ENCODE measurements around the gene MYBPC1. TPM values are rescaled to one million over a fixed set of nuclear protein-coding genes. Genes with fewer than 3 reads are reported as not detected.
"Not testable (repeated sequence)": the region's sequence is repeated elsewhere in the genome, so short reads cannot be mapped to it uniquely, and the experiment has no call there.

MYBPC1 gene
- total RNA-seq, 1 experiment from 2014 or later, result not detected

DNA sequence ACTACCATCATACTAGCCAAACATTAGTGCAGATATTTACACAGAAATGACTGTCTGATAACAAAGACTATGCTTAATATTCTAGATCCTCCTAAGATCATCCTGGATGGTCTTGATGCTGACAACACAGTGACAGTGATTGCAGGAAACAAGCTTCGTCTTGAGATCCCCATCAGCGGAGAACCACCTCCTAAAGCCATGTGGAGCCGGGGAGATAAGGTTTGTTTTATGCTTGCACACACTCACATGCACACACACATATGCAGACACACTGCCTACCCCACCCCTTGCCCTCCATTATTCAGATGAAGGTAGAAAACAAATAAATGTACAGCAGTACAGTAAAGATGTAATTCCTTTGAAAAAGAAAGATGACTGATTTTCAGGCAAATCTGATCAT, 58.3 kb downstream of the MYBPC1 start:
- Histone ChIP-seq H3K4me1 (ENCODE audit: low read length) (no peaks in the 10 kb centered on the region), H3K4me3 (ENCODE audit: low read length) (no peak overlapping the region), H2AFZ (ENCODE audit: low read length) (no peak overlapping the region), H3K9ac (ENCODE audit: low read length) (no peak overlapping the region), H3K27me3 (ENCODE audit: low read length) (no peaks in the 10 kb centered on the region), H3K79me2 (ENCODE audit: low read length) (no peaks in the 10 kb centered on the region), H4K20me1 (ENCODE audit: insufficient read depth, low read depth, low read length) (no peaks in the 10 kb centered on the region), H3K4me2 (ENCODE audit: low read depth, low read length, poor library complexity, severe bottlenecking) (no peak overlapping the region), H3K27ac (ENCODE audit: low read length) (no peak overlapping the region), H3K9me3 (ENCODE audit: low read length) (no peaks in the 10 kb centered on the region), H3K36me3 (ENCODE audit: insufficient read depth, low read length) (no peaks in the 10 kb centered on the region), H3K9me2 (replicated peaks; ENCODE audit: insufficient read depth, low read length) (no peaks in the 10 kb centered on the region)
- DNase-seq, result no peak

DNA sequence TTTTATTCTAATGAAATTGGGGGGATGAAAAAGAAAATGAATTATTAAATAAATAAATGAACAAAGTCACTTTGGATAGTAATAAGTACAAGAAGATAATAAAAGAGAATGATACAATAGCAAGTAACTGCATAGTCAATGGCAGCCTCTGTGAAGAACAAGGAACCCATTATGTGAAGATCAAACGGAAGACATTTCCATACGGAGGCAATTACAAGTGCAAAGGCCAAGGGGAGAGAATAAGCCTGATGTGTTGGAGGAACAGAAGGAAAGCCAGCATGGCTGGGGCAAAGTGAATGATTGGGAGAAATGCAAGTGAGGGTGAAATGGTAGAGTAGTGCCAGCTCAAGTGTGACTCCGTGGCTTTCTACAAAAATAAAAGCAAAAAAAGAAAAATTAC, 58.7 kb downstream of the MYBPC1 start:
- Histone ChIP-seq H4K20me1 (ENCODE audit: insufficient read depth, low read depth, low read length) (no peaks in the 10 kb centered on the region), H3K36me3 (ENCODE audit: insufficient read depth, low read length) (no peaks in the 10 kb centered on the region), H3K4me1 (ENCODE audit: low read length) (no peaks in the 10 kb centered on the region), H3K4me2 (ENCODE audit: low read depth, low read length, poor library complexity, severe bottlenecking) (no peak overlapping the region), H3K27me3 (ENCODE audit: low read length) (no peaks in the 10 kb centered on the region), H3K79me2 (ENCODE audit: low read length) (no peaks in the 10 kb centered on the region), H2AFZ (ENCODE audit: low read length) (no peak overlapping the region), H3K9me2 (replicated peaks; ENCODE audit: insufficient read depth, low read length) (no peaks in the 10 kb centered on the region), H3K27ac (ENCODE audit: low read length) (no peak overlapping the region), H3K9me3 (ENCODE audit: low read length) (no peaks in the 10 kb centered on the region), H3K4me3 (ENCODE audit: low read length) (no peak overlapping the region), H3K9ac (ENCODE audit: low read length) (no peak overlapping the region)
- DNase-seq, result no peak

DNA sequence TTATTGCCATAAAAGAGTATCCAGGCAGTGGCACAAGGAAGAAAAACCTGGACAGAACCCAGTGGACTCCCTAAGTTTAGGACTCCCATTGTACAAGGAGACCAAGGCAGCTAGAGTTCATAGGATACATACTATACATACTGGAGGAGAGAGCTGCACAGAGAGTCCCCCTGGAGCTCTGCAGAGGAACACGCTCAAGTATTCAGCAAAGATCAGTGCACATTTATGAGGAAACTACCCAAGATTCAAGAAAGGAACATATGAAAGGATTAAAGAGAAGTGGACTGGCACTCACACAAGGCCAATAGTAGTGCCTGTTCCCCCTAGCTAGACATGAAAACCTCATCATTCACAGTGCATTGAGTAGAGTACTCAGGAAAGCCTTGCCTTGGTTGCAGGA, 59.7 kb downstream of the MYBPC1 start:
- DNase-seq, result no peak
- no peaks in the 10 kb centered on the region for H3K36me3 ChIP-seq (ENCODE audit: insufficient read depth, low read length)
- H2AFZ ChIP-seq (ENCODE audit: low read length), result no peak overlapping the region
- H3K27me3 ChIP-seq (ENCODE audit: low read length), result no peaks in the 10 kb centered on the region
- H3K9ac ChIP-seq (ENCODE audit: low read length), result no peak overlapping the region
- no peaks in the 10 kb centered on the region for H3K79me2 ChIP-seq (ENCODE audit: low read length)
- no peaks in the 10 kb centered on the region for H3K4me1 ChIP-seq (ENCODE audit: low read length)
- H3K4me3 ChIP-seq (ENCODE audit: low read length), result no peak overlapping the region
- H3K4me2 ChIP-seq (ENCODE audit: low read depth, low read length, poor library complexity, severe bottlenecking), result no peak overlapping the region
- no peaks in the 10 kb centered on the region for H4K20me1 ChIP-seq (ENCODE audit: insufficient read depth, low read depth, low read length)
- H3K9me3 ChIP-seq (ENCODE audit: low read length), result no peaks in the 10 kb centered on the region
- no peaks in the 10 kb centered on the region for H3K9me2 ChIP-seq (replicated peaks; ENCODE audit: insufficient read depth, low read length)
- no peak overlapping the region for H3K27ac ChIP-seq (ENCODE audit: low read length)

GRCh38 chr12:101655393-101655792, 60.6 kb downstream of the MYBPC1 start:
- Histone ChIP-seq H2AFZ (ENCODE audit: low read length) (no peak overlapping the region), H3K79me2 (ENCODE audit: low read length) (no peaks in the 10 kb centered on the region), H3K27me3 (ENCODE audit: low read length) (no peaks in the 10 kb centered on the region)

DNA sequence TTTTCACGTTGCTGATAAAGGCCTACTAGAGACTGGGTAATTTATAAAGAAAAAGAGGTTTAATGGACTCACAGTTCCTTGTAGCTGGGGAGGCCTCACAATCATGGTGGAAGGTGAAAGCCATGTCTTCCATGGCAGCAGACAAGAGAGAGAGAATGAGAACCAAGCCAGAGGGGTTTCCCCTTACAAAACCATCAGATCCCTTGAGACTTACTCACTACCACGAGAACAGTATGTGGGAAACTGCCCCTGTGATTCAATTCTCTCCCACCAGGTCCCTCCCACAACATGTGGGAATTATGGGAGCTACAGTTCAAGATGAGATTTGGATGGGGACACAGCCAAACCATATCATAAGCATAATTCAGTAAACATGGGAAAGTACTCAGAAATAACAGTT, 65.9 kb downstream of the MYBPC1 start:
- H3K36me3 ChIP-seq (ENCODE audit: insufficient read depth, low read length); H3K4me3 ChIP-seq (ENCODE audit: low read length); H3K4me1 ChIP-seq (ENCODE audit: low read length); H2AFZ ChIP-seq (ENCODE audit: low read length); H3K9me3 ChIP-seq (ENCODE audit: low read length); H3K9me2 ChIP-seq (replicated peaks; ENCODE audit: insufficient read depth, low read length); H3K9ac ChIP-seq (ENCODE audit: low read length); H3K4me2 ChIP-seq (ENCODE audit: low read depth, low read length, poor library complexity, severe bottlenecking); H3K27me3 ChIP-seq (ENCODE audit: low read length); DNase-seq; H3K27ac ChIP-seq (ENCODE audit: low read length); H3K79me2 ChIP-seq (ENCODE audit: low read length); H4K20me1 ChIP-seq (ENCODE audit: insufficient read depth, low read depth, low read length): not testable (repeated sequence)

More at GRCh38 chr12:101655393-101655792, 60.6 kb downstream of the MYBPC1 start:
- no peaks in the 10 kb centered on the region for H3K9me2 ChIP-seq (replicated peaks; ENCODE audit: insufficient read depth, low read length)
- H3K36me3 ChIP-seq (ENCODE audit: insufficient read depth, low read length), result no peaks in the 10 kb centered on the region
- no peak overlapping the region for H3K4me3 ChIP-seq (ENCODE audit: low read length)
- H4K20me1 ChIP-seq (ENCODE audit: insufficient read depth, low read depth, low read length), result no peaks in the 10 kb centered on the region
- H3K4me2 ChIP-seq (ENCODE audit: low read depth, low read length, poor library complexity, severe bottlenecking), result no peak overlapping the region
- no peaks in the 10 kb centered on the region for H3K4me1 ChIP-seq (ENCODE audit: low read length)
- no peak overlapping the region for H3K9ac ChIP-seq (ENCODE audit: low read length)
- DNase-seq, result no peak
- no peak overlapping the region for H3K27ac ChIP-seq (ENCODE audit: low read length)
- no peaks in the 10 kb centered on the region for H3K9me3 ChIP-seq (ENCODE audit: low read length)

DNA sequence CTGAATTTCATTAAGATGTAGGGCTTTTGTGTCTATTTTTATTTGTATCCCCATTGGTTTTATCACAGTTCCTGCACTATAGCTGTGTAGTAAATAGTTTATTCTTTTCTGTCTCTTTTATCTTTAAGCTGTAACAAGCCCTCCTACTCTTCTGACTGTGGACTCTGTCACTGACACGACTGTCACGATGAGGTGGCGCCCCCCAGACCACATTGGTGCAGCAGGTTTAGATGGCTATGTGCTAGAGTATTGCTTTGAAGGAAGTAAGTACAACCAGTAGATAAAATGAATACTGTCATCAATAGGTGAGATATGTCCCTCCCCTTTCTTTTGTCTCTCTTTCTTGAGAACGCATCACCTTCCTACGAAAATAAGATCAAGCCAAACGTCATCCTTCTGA, 68.5 kb downstream of the MYBPC1 start:
- no peak for DNase-seq
- no peaks in the 10 kb centered on the region for H3K9me2 ChIP-seq (replicated peaks; ENCODE audit: insufficient read depth, low read length)
- no peaks in the 10 kb centered on the region for H3K79me2 ChIP-seq (ENCODE audit: low read length)
- no peaks in the 10 kb centered on the region for H3K27me3 ChIP-seq (ENCODE audit: low read length)
- no peak overlapping the region for H3K9ac ChIP-seq (ENCODE audit: low read length)
- no peak overlapping the region for H3K27ac ChIP-seq (ENCODE audit: low read length)
- H3K4me1 ChIP-seq (ENCODE audit: low read length), result no peaks in the 10 kb centered on the region
- no peak overlapping the region for H2AFZ ChIP-seq (ENCODE audit: low read length)
- no peaks in the 10 kb centered on the region for H4K20me1 ChIP-seq (ENCODE audit: insufficient read depth, low read depth, low read length)
- no peak overlapping the region for H3K4me3 ChIP-seq (ENCODE audit: low read length)
- H3K4me2 ChIP-seq (ENCODE audit: low read depth, low read length, poor library complexity, severe bottlenecking), result no peak overlapping the region
- H3K9me3 ChIP-seq (ENCODE audit: low read length), result no peaks in the 10 kb centered on the region
- no peaks in the 10 kb centered on the region for H3K36me3 ChIP-seq (ENCODE audit: insufficient read depth, low read length)

GRCh38 chr12:101664992-101665391, 70.2 kb downstream of the MYBPC1 start:
- Histone ChIP-seq H3K4me2 (ENCODE audit: low read depth, low read length, poor library complexity, severe bottlenecking) (no peak overlapping the region), H3K27me3 (ENCODE audit: low read length) (no peaks in the 10 kb centered on the region), H3K4me1 (ENCODE audit: low read length) (no peaks in the 10 kb centered on the region), H3K27ac (ENCODE audit: low read length) (no peak overlapping the region), H3K79me2 (ENCODE audit: low read length) (no peaks in the 10 kb centered on the region), H3K4me3 (ENCODE audit: low read length) (no peak overlapping the region), H3K9me3 (ENCODE audit: low read length) (no peaks in the 10 kb centered on the region), H3K9ac (ENCODE audit: low read length) (no peak overlapping the region), H3K9me2 (replicated peaks; ENCODE audit: insufficient read depth, low read length) (no peaks in the 10 kb centered on the region), H4K20me1 (ENCODE audit: insufficient read depth, low read depth, low read length) (no peaks in the 10 kb centered on the region), H3K36me3 (ENCODE audit: insufficient read depth, low read length) (no peaks in the 10 kb centered on the region), H2AFZ (ENCODE audit: low read length) (no peak overlapping the region)
- no peak for DNase-seq

GRCh38 chr12:101666052-101666728, 71.4 kb downstream of the MYBPC1 start:
- no peak for DNase-seq
- Histone ChIP-seq H3K9me2 (replicated peaks; ENCODE audit: insufficient read depth, low read length) (no peaks in the 10 kb centered on the region), H3K9me3 (ENCODE audit: low read length) (no peaks in the 10 kb centered on the region), H3K27ac (ENCODE audit: low read length) (no peak overlapping the region), H2AFZ (ENCODE audit: low read length) (no peak overlapping the region), H3K79me2 (ENCODE audit: low read length) (no peaks in the 10 kb centered on the region), H3K9ac (ENCODE audit: low read length) (no peak overlapping the region), H3K27me3 (ENCODE audit: low read length) (no peaks in the 10 kb centered on the region), H3K4me1 (ENCODE audit: low read length) (no peaks in the 10 kb centered on the region), H3K4me3 (ENCODE audit: low read length) (no peak overlapping the region), H3K36me3 (ENCODE audit: insufficient read depth, low read length) (no peaks in the 10 kb centered on the region), H3K4me2 (ENCODE audit: low read depth, low read length, poor library complexity, severe bottlenecking) (no peak overlapping the region), H4K20me1 (ENCODE audit: insufficient read depth, low read depth, low read length) (no peaks in the 10 kb centered on the region)

Measured in Karpas-422 (cell line).